IPS-18a (cell line): ENCODE data around the gene PACC1.
"Not testable (repeated sequence)": the region's sequence is repeated elsewhere in the genome, so short reads cannot be mapped to it uniquely, and the experiment has no call there.

Experiments used
- H3K27ac ChIP-seq: one replicate; pipeline ENCODE4 v1.5.1; 2013; ENCODE audit warnings: low read length
- H3K27me3 ChIP-seq: one replicate; pipeline ENCODE4 v1.6.1; 2013; ENCODE audit warnings: mild to moderate bottlenecking, low read length; ENCODE audit not compliant: control insufficient read depth, insufficient read depth
- H3K36me3 ChIP-seq: one replicate; pipeline ENCODE4 v1.6.1; 2013; ENCODE audit warnings: low read depth, low read length; ENCODE audit not compliant: control insufficient read depth
- H3K4me1 ChIP-seq: one replicate; pipeline ENCODE4 v1.6.1; 2013; ENCODE audit warnings: low read depth, low read length; ENCODE audit not compliant: control insufficient read depth
- H3K4me3 ChIP-seq: one replicate; pipeline ENCODE4 v1.5.1; 2013; ENCODE audit warnings: low read length
- H3K9ac ChIP-seq: one replicate; pipeline ENCODE4 v1.6.1; 2013; ENCODE audit warnings: mild to moderate bottlenecking, low read length, moderate library complexity
- H3K9me3 ChIP-seq: one replicate; pipeline ENCODE4 v1.6.1; 2013; ENCODE audit warnings: low read depth, low read length; ENCODE audit not compliant: control insufficient read depth

Gene PACC1

DNA sequence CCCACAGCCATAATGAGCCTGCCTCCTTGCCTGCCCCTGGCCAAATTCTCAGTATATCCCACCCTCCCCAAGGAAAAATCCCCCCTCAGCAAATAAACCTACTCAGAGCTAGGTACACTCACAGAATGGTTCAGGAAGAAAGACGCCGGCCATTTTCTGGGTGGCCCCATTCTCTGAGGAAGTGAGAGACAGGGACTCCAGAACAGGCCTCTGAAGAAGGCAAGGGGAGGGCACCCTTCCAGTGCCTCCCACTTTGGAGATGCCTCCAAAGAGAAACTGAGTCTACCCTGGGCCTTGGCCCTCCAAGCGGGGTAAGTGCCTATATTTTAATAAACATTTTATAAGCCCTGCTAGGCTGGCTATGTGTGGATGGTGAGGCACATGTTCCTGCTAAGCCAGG, 2.3 kb downstream of the PACC1 start:
- peaks cover 32% of the 10 kb centered on the region for H3K36me3 ChIP-seq
- no peak overlapping the region for H3K4me3 ChIP-seq
- H3K9me3 ChIP-seq: no peaks in the 10 kb centered on the region
- no peak overlapping the region for H3K27ac ChIP-seq
- no peak overlapping the region for H3K9ac ChIP-seq
- H3K27me3 ChIP-seq: peaks cover 10% of the 10 kb centered on the region
- H3K4me1 ChIP-seq: peaks cover 8% of the 10 kb centered on the region

GRCh38 chr1:212410231-212410820, 4.4 kb downstream of the PACC1 start:
- Histone ChIP-seq H3K9me3 (no peaks in the 10 kb centered on the region), H3K36me3 (peaks cover 46% of the 10 kb centered on the region), H3K27ac (no peak overlapping the region), H3K9ac (no peak overlapping the region), H3K27me3 (peaks cover 10% of the 10 kb centered on the region), H3K4me1 (peaks cover 5% of the 10 kb centered on the region), H3K4me3 (no peak overlapping the region)

GRCh38 chr1:212402666-212403321, 11.9 kb downstream of the PACC1 start:
- Histone ChIP-seq H3K9ac (no peak overlapping the region), H3K36me3 (peaks cover 29% of the 10 kb centered on the region), H3K9me3 (peaks cover 1% of the 10 kb centered on the region), H3K27ac (no peak overlapping the region), H3K27me3 (no peaks in the 10 kb centered on the region), H3K4me1 (no peaks in the 10 kb centered on the region), H3K4me3 (no peak overlapping the region)

DNA sequence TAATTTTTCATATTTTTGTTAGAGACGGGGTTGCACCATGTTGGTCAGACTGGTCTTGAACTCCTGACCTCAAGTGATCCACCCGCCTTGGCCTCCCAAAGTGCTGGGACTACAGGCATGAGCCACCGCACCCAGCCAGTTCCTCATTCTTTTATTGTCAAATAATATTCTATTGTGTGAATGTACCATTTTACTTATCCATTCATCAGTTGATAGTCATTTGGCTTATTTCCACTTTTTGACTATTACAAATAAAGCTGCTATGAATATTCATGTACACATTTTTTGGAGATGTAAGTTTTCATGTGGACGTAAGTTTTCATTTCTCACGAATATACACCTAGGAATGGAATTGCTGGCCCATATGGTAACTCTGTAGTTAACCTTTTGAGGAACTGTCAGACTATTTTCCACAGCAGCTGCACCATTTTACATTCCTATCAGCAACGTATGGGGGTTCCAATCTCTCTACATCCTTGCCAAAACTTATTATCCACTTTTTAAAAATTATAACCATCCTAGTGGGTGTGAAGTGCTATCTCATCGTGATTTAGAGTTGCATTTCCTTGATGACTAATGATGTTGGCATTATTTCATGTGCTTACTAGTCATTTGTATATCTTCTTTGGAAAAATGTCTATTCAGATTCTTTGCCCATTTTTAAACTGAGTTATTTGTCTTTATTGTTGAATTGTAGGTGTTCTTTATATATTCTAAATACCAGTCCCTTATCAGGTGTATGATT, 12.7 kb downstream of the PACC1 start:
- Histone ChIP-seq H3K27ac (no peak overlapping the region), H3K4me1 (no peaks in the 10 kb centered on the region), H3K9ac (no peak overlapping the region), H3K36me3 (peaks cover 27% of the 10 kb centered on the region), H3K27me3 (no peaks in the 10 kb centered on the region), H3K9me3 (peaks cover 9% of the 10 kb centered on the region), H3K4me3 (no peak overlapping the region)

- Histone ChIP-seq H3K4me3 (no peak overlapping the region), H3K27me3 (no peaks in the 10 kb centered on the region), H3K36me3 (peaks cover 20% of the 10 kb centered on the region), H3K27ac (no peak overlapping the region), H3K4me1 (no peaks in the 10 kb centered on the region), H3K9me3 (peaks cover 14% of the 10 kb centered on the region), H3K9ac (no peak overlapping the region)
These were observed 13.6 kb downstream of the PACC1 start for GRCh38 chr1:212401042-212401441.

GRCh38 chr1:212397171-212397570, 17.5 kb downstream of the PACC1 start:
- peaks cover 14% of the 10 kb centered on the region for H3K9me3 ChIP-seq

GRCh38 chr1:212396638-212397037, 18.0 kb downstream of the PACC1 start:
- Histone ChIP-seq H3K36me3 (peaks cover 10% of the 10 kb centered on the region), H3K4me1 (no peaks in the 10 kb centered on the region), H3K9me3 (peaks cover 14% of the 10 kb centered on the region), H3K27ac (no peak overlapping the region), H3K27me3 (no peaks in the 10 kb centered on the region), H3K4me3 (no peak overlapping the region), H3K9ac (no peak overlapping the region)

More at GRCh38 chr1:212397171-212397570, 17.5 kb downstream of the PACC1 start:
- Histone ChIP-seq H3K4me1 (no peaks in the 10 kb centered on the region), H3K4me3 (no peak overlapping the region), H3K9ac (no peak overlapping the region), H3K27me3 (no peaks in the 10 kb centered on the region), H3K36me3 (peaks cover 10% of the 10 kb centered on the region), H3K27ac (no peak overlapping the region)

- not testable (repeated sequence) for H3K4me3 ChIP-seq, H3K36me3 ChIP-seq, H3K27ac ChIP-seq, H3K27me3 ChIP-seq, H3K9ac ChIP-seq, H3K4me1 ChIP-seq
- H3K9me3 ChIP-seq: peaks cover 16% of the 10 kb centered on the region
These were observed 18.8 kb downstream of the PACC1 start for GRCh38 chr1:212395678-212396437.

GRCh38 chr1:212388985-212389716, 25.5 kb downstream of the PACC1 start:
- H3K4me3 ChIP-seq: no peak overlapping the region
- peaks cover 22% of the 10 kb centered on the region for H3K36me3 ChIP-seq
- H3K27ac ChIP-seq: no peak overlapping the region
- peaks cover 2% of the 10 kb centered on the region for H3K9me3 ChIP-seq
- no peaks in the 10 kb centered on the region for H3K4me1 ChIP-seq
- no peaks in the 10 kb centered on the region for H3K27me3 ChIP-seq
- H3K9ac ChIP-seq: no peak overlapping the region

- Histone ChIP-seq H3K27me3 (no peaks in the 10 kb centered on the region), H3K9me3 (peaks cover under 1% of the 10 kb centered on the region), H3K4me1 (no peaks in the 10 kb centered on the region), H3K36me3 (peaks cover 35% of the 10 kb centered on the region), H3K27ac (no peak overlapping the region), H3K9ac (no peak overlapping the region), H3K4me3 (no peak overlapping the region)
These were observed 28.7 kb downstream of the PACC1 start for GRCh38 chr1:212386029-212386428.
